Psoas muscle (tissue), 8 donors: ENCODE results near the gene ENAH. TPM values are rescaled to one million over a fixed set of nuclear protein-coding genes. Genes with fewer than 3 reads are reported as not detected.
A peak's percentile ranks its signal among the peaks of the same experiment; 100 is the strongest.

ENCODE experiments used
- ATAC-seq, 4 donors: fragments of 200-7000 bp; cut with Tn5 transposase; one replicate each; pipeline ENCODE4 v1.9.1; 2020; ENCODE audit warnings: moderate library complexity in 3 of 4, mild to moderate bottlenecking in 2 of 4
- DNase-seq, 2 donors: peaks; one replicate each; pipeline ENCODE4 v3.0.0-alpha.2; 2020
- H3K27ac ChIP-seq: fragments of 200-600 bp; one replicate; pipeline ENCODE4 v1.8.0; 2022
- H3K27me3 ChIP-seq, 3 donors: fragments of 200-600 bp in 1 of 3; one replicate each; pipeline versions ENCODE4 v1.6.1 to v1.8.0; 2013 to 2022; ENCODE audit warnings: low read length in 2 of 3, mild to moderate bottlenecking in 2 of 3, moderate library complexity in 1 of 3; ENCODE audit not compliant: insufficient read depth in 3 of 3
- H3K36me3 ChIP-seq, 2 donors: fragments of 200-600 bp in 1 of 2; one replicate each; pipeline versions ENCODE4 v1.6.1 to v1.8.0; 2013 to 2022; ENCODE audit warnings: low read depth in 1 of 2, mild to moderate bottlenecking in 1 of 2, moderate library complexity in 1 of 2; ENCODE audit not compliant: insufficient read depth in 1 of 2
- H3K4me1 ChIP-seq: fragments of 200-600 bp; one replicate; pipeline ENCODE4 v1.8.0; 2022
- H3K4me3 ChIP-seq: fragments of 200-600 bp; one replicate; pipeline ENCODE4 v1.8.0; 2022; ENCODE audit warnings: mild to moderate bottlenecking
- H3K9me3 ChIP-seq: fragments of 200-600 bp; one replicate; pipeline ENCODE4 v1.8.0; 2022
- WGBS, 3 donors: extraction: QIAGEN DNeasy Blood & Tissue Kit; methylation state at CpG; one replicate each; pipeline versions ENCODE4 v1.1.6 to v1.1.7; 2013; 5-methylcytosine and 5-hydroxymethylcytosine counted together
- intact Hi-C, 2 donors: fragments of 100-400 bp; cut with DNase I; formaldehyde crosslinking; loops; one replicate each; pipeline versions ENCODE4 v1.11.0 to v1.14.2; 2022
- polyA plus RNA-seq, 3 donors: library from polyadenylated mRNA; stranded (reverse); fragments of 200-250 nt; gene quantifications; one replicate each; pipeline ENCODE4 v1.2.3, GENCODE V29; 2013
- total RNA-seq, 4 donors: library from RNA; stranded (reverse); fragmentation: NEBNext Ultra II Directional in 2 of 4; extraction: Animal tissue kit (Norgen Biotek cat#: 25700) in 2 of 4; gene quantifications; one replicate each; pipeline versions ENCODE4 v1.2.1 to v1.2.4, GENCODE V29; 2021 to 2023
- TF ChIP-seq, protein P1 (sequence below): fragments of 200-600 bp; IDR thresholded peaks from one replicate; pipeline ENCODE4 v1.8.0; 2022; ENCODE audit warnings: antibody characterized with exemption
- donor health status: healthy with polysubstance abuse.
- donor health status: DM: no; HTN: no; CAD: no; lungs with moderate emphysema.
- donor health status: Bipolar disorder and iron deficiency.
- donor health status: healthy.
- donor health status: DM: yes; HTN: yes; CAD: no.
- donor health status: DM: no; HTN: no; CAD: no.
- donor health status: DM: no; HTN: no; CAD: no.
- donor health status: DM: yes; HTN: yes; CAD: no.

Gene ENAH
- total and polyA plus RNA-seq, 7 donors: 17.1 to 262 (median 119) TPM

DNA sequence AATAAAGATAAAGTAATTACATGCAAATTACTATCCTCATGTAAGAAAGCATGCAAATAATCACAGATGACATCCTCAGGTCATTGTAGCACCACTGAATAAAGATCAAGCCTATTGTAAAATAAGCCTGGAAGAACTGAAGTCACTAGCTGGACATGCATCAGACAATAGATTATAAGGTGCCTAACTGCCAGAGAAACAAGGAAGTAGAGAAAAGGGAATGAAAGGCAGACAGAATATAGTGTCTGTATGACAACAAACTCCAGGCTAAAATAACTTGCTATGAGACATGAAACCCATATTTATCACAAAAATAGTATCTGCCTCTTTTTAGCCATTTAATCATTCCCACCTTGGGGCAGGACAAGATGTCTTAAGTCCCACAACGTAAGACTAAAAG is 108.7 kb downstream of the ENAH start:
- DNase-seq: no peak
- Histone ChIP-seq H3K36me3 (no peaks in the 10 kb centered on the region), H3K4me3 (no peak overlapping the region), H3K27ac (no peak overlapping the region), H3K4me1 (peaks cover 43% of the 10 kb centered on the region), H3K27me3 (no peaks in the 10 kb centered on the region), H3K9me3 (no peaks in the 10 kb centered on the region)
- 68 to 89% (median 78%) methylated on average over 1 of the region's 1 CpG for WGBS, 3 donors
- TF ChIP-seq, protein P1, sequence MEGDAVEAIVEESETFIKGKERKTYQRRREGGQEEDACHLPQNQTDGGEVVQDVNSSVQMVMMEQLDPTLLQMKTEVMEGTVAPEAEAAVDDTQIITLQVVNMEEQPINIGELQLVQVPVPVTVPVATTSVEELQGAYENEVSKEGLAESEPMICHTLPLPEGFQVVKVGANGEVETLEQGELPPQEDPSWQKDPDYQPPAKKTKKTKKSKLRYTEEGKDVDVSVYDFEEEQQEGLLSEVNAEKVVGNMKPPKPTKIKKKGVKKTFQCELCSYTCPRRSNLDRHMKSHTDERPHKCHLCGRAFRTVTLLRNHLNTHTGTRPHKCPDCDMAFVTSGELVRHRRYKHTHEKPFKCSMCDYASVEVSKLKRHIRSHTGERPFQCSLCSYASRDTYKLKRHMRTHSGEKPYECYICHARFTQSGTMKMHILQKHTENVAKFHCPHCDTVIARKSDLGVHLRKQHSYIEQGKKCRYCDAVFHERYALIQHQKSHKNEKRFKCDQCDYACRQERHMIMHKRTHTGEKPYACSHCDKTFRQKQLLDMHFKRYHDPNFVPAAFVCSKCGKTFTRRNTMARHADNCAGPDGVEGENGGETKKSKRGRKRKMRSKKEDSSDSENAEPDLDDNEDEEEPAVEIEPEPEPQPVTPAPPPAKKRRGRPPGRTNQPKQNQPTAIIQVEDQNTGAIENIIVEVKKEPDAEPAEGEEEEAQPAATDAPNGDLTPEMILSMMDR: no peak
- intact Hi-C loops: loop anchor here in 1 of 2 donors (10.0 kb wide), 1 partner anchor 101 kb away; no protein-coding TSS in a partner anchor
- no peak for ATAC-seq

DNA sequence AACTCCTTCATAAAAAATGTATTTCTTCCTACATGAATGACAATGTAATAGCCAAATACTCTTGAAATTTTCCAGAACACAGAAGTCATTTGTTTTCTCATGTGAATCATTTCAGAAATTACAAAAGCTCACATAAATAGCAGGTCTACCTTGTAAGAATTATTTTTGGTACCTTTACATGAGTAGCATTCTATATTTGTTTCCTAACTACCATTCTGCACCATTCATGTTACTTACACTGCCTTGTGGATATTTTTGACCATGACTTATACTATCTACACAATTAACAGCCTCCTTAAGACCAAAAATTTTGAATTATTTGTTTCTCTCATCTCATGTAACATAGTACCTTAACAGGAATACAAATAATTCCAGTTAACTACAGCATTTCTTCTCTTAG is 109.6 kb downstream of the ENAH start:
- H3K27ac ChIP-seq: no peak overlapping the region
- DNase-seq: no peak
- H3K4me1 ChIP-seq: peaks cover 50% of the 10 kb centered on the region
- TF ChIP-seq, protein P1: no peak
- no peak overlapping the region for H3K4me3 ChIP-seq
- intact Hi-C loops: loop anchor here in 1 of 2 donors (10.0 kb wide), 1 partner anchor 101 kb away; no protein-coding TSS in a partner anchor
- ATAC-seq: peak; percentile 44 to 70 (median 66)
- H3K36me3 ChIP-seq: no peaks in the 10 kb centered on the region
- no peaks in the 10 kb centered on the region for H3K9me3 ChIP-seq
- no peaks in the 10 kb centered on the region for H3K27me3 ChIP-seq

DNA sequence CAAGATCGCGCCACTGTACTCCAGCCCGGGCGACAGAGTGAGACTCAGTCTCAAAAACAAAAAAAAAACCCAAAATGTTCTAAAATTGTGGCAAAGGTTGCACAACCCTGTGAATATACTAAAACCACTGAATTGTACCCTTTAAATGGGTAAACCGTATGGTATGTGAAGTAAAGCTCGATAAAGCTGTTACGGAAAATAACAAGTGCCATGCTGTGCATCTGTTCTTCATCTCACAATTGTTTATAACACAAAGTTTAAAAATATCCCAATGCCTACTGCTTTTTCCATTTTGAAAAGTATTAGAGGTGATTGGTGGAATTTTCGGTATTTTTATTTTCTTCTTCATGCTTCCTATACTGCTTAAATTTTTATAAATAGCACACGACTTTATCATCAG is 111.5 kb downstream of the ENAH start:
- Histone ChIP-seq H3K4me3 (no peak overlapping the region), H3K9me3 (no peaks in the 10 kb centered on the region), H3K36me3 (no peaks in the 10 kb centered on the region), H3K27ac (no peak overlapping the region), H3K27me3 (no peaks in the 10 kb centered on the region), H3K4me1 (peaks cover 50% of the 10 kb centered on the region)
- TF ChIP-seq, protein P1: no peak
- ATAC-seq (no peak), DNase-seq (no peak)
- 92 to 94% (median 93%) methylated on average over 9 of the region's 9 CpGs for WGBS, 3 donors
- intact Hi-C loops: loop anchor here in 1 of 2 donors (10.0 kb wide), 1 partner anchor 103 kb away; no protein-coding TSS in a partner anchor

DNA sequence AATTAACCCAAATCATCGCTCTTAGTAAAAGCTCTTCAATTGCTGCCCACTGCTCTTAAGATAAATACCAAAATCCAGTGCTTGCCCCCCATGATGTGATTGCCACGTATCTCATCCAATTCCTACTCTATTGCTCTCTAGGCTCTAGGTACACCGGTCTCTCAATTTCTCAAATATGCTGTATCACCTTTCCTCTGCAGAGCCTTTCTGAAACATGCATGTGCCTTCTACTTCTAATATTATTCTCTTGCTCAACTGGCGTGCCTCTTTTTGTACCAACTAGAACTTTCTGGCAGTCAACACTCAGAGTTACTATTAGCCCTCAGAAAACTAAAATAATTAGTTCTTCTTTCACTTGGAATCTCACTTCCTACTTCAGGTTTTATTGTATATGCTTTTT is 113.3 kb downstream of the ENAH start:
- no peaks in the 10 kb centered on the region for H3K27me3 ChIP-seq
- H3K36me3 ChIP-seq: no peaks in the 10 kb centered on the region
- peaks cover 51% of the 10 kb centered on the region for H3K4me1 ChIP-seq
- 48 to 79% (median 48%) methylated on average over 4 of the region's 4 CpGs for WGBS, 3 donors
- intact Hi-C loops: no loop called here
- DNase-seq (no peak), ATAC-seq (peak in 3 of 4 donors; percentile 54 to 80 (median 69))
- no peak overlapping the region for H3K4me3 ChIP-seq
- no peak overlapping the region for H3K27ac ChIP-seq
- TF ChIP-seq, protein P1: no peak
- H3K9me3 ChIP-seq: no peaks in the 10 kb centered on the region

DNA sequence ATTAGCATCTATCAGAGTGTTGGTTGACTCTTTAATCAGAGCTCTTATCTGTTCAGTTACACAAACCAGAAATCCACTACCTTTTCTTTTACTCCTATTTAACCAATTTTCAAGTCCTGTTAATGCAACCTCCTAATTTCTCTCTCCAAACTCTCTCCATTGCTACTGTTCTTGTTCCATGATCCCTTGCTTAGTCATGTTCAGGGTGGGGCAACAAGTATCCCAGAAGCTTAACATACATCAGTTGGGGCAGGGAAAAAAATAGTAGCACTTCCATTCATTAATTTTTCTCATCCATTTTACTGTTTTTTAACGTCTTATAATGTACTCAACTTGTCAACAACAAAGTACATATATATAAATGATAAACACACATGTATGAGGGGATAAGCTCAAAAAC is 113.9 kb downstream of the ENAH start:
- H3K9me3 ChIP-seq: no peaks in the 10 kb centered on the region
- intact Hi-C loops: no loop called here
- WGBS, 3 donors: 88 to 89% (median 88%) methylated on average over 1 of the region's 1 CpG
- DNase-seq (no peak), ATAC-seq (peak in 2 of 4 donors; percentile 55 to 65)
- TF ChIP-seq, protein P1: no peak
- H3K36me3 ChIP-seq: no peaks in the 10 kb centered on the region
- no peak overlapping the region for H3K4me3 ChIP-seq
- H3K27ac ChIP-seq: no peak overlapping the region
- no peaks in the 10 kb centered on the region for H3K27me3 ChIP-seq
- peaks cover 49% of the 10 kb centered on the region for H3K4me1 ChIP-seq
